GM13977 (cell line): ENCODE measurements around the gene STYX.

ENCODE experiments used
- DNase-seq: peaks from one replicate; pipeline ENCODE4 v3.0.0; 2012; ENCODE audit warnings: low spot score
- CTCF ChIP-seq: IDR thresholded peaks from 2 replicates; pipeline ENCODE4 v1.5.1; 2012; ENCODE audit warnings: mild to moderate bottlenecking, control low read depth; ENCODE audit not compliant: insufficient read depth; ENCODE audit errors: extremely low read depth, missing control alignments
- in situ Hi-C: fragments of 300-500 bp; cut with MboI; formaldehyde crosslinking; loops from one replicate; pipeline ENCODE4 v1.12.0; 2022; ENCODE audit warnings: low sequenced_read_pairs, low pct_unique_long_range_greater_than_20kb, mixed read lengths, inconsistent platforms; ENCODE audit not compliant: unreplicated experiment

The STYX gene

DNA sequence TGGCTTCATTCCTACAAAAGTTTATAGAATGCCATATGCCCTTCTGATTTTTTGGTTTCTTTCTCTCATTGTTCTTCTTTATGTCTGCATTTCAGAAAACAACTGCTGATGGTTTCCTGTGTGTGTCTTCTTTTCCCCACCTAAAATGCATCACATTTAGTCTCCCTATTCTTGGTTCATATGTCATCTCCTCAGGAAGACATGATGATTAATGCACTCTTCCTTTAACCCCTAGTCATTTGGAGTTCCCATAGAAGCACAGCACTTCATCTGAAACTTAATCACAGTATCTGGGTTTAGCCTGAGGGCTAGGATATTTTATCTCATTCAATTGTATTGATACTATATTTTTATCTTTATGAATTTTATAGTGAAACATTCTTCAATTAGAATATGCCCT, 39.9 kb downstream of the STYX start:
- in situ Hi-C loops = no loop called here
- no peak for TF ChIP-seq CTCF
- no peak for DNase-seq

GRCh38 chr14:52776816-52777215, 46.9 kb downstream of the STYX start:
- in situ Hi-C loops = no loop called here
- no peak for DNase-seq
- no peak for TF ChIP-seq CTCF

DNA sequence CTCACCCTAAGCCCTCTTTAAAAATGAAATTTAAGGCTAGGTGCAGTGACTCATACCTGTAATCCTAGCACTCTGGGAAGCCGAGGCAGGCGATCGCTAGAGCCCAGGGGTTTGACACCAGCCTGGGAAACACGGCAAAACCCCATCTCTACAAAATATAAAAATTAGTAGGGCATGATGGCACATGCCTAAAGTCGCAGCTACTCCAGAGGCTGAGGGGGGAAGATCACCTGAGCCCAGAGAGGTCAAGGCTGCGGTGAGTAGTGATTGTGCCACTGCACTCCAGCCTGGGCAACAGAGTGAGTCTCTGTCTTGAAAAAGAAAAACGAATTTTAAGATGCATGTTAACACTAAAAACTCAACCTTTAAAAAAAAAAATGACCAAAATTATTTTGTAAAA, 48.7 kb downstream of the STYX start:
- TF ChIP-seq CTCF = no peak
- in situ Hi-C loops = no loop called here

GRCh38 chr14:52780893-52781292, 50.9 kb downstream of the STYX start:
- in situ Hi-C loops = no loop called here
- no peak for DNase-seq
- TF ChIP-seq CTCF = no peak

More for the DNA sequence above, 48.7 kb downstream of the STYX start:
- DNase-seq = no peak

DNA sequence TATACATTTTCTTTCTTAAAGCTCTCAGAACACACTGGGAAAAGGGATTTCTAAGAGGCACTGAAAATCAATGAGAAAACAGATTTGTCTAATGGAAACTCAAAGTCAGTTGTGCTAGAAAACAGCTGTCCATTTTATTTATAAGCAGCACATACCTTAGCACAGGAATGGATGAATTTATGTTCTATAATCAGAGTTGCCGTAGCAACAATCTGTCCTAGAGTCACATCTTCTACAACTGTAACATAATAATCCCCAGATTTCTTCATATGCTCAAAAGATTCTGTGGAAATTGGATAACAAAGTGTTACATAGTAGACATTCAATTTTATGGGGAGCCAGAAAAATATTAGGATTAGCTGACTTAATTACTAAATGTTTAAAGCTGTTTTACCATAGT, 51.7 kb downstream of the STYX start:
- no peak for TF ChIP-seq CTCF
- DNase-seq = no peak
- in situ Hi-C loops = no loop called here

DNA sequence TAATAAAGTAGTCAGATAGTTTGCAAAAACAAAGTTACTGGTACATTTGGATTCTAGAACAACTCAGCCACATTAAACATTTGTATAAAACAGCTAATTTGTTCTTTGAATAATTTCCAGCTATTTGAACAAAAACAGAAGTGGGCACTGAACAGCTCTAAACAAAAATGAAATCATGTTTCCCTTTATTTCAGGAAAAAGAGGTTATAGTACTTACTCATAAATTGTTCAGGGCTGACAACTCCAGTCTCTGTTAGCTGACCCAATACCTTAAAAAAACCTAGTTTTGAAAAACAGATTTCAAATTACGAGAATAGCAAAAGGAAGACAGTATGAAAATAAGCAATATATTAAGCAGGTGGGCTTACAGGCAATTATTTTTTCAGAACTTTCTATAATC, 53.2 kb downstream of the STYX start:
- in situ Hi-C loops = no loop called here
- no peak for DNase-seq
- no peak for TF ChIP-seq CTCF

DNA sequence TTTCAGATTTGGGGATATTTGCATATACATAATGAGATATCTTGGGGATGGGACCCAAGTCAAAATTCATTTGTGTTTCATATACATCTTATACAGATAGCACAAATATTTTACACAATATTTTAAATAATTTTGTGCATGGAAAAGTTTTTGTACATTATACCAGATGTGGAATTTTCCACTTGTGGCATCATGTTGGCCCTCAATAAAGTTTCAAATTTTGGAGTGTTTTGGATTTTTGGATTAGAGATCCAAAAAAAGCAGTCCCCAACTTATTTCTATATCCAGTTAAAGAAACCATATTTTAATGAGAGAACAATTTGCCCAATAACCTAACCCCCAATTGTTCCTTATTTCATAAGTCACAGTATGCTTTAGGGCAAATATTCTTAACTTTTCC, 56.9 kb downstream of the STYX start:
- DNase-seq = no peak
- in situ Hi-C loops = no loop called here
- TF ChIP-seq CTCF = no peak
